HEK293 (cell line): Measurements from ENCODE around the gene PROK1.
A peak's percentile ranks its signal among the peaks of the same experiment; 100 is the strongest.

ENCODE experiments used
- CTCF ChIA-PET: fragments of 350-600 bp; formaldehyde crosslinking; extraction: SDS; loops from one replicate; lab custom pipeline; 2021; ENCODE audit warnings: antibody characterized with exemption; lab: Yijun Ruan, JAX
- POLR2A ChIA-PET: fragments of 300-600 bp; formaldehyde crosslinking; extraction: SDS; loops from one replicate; lab custom pipeline; 2020; ENCODE audit warnings: antibody characterized with exemption, inconsistent platforms; lab: Yijun Ruan, JAX
- H3K27ac ChIP-seq: fragments of 200-500 bp; sonication (Bioruptor generic); 2 replicates; pipeline ENCODE4 v1.5.1; 2014; ENCODE audit warnings: low read depth, low read length, control low read depth, inconsistent platforms; ENCODE audit errors: extremely low read depth
- H3K36me3 ChIP-seq, 2 experiments: fragments of 200-500 bp in 1 of 2; sonication (Bioruptor generic) in 1 of 2; 1 replicate in 1 of 2; 2 replicates in 1 of 2; pipeline ENCODE4 v1.5.1; 2014 to 2017; ENCODE audit warnings: inconsistent platforms in 2 of 2, low read length in 2 of 2; ENCODE audit not compliant: control insufficient read depth in 2 of 2, insufficient read depth in 1 of 2
- H3K4me1 ChIP-seq: fragments of 200-500 bp; sonication (Bioruptor generic); 2 replicates; pipeline ENCODE4 v1.5.1; 2014; ENCODE audit warnings: mild to moderate bottlenecking, low read length, inconsistent platforms; ENCODE audit not compliant: control insufficient read depth, insufficient read depth
- H3K4me3 ChIP-seq: 2 replicates; pipeline ENCODE4 v1.5.1; 2011; ENCODE audit warnings: low read depth, mild to moderate bottlenecking, control low read depth, low read length, moderate library complexity
- H3K9me3 ChIP-seq: fragments of 200-500 bp; sonication (Bioruptor generic); 2 replicates; pipeline ENCODE4 v1.5.1; 2014; ENCODE audit warnings: low read depth, low read length, inconsistent platforms; ENCODE audit not compliant: control insufficient read depth, insufficient read depth
- FEZF1 ChIP-seq: fragments of 450-650 bp; formaldehyde crosslinking; IDR thresholded peaks from 2 replicates; pipeline ENCODE4 v1.5.1; 2016; ENCODE audit warnings: missing biosample characterization, missing genetic modification characterization
- GLIS1 ChIP-seq: fragments of 450-650 bp; formaldehyde crosslinking; IDR thresholded peaks from 2 replicates; pipeline ENCODE4 v1.5.1; 2016; ENCODE audit warnings: missing biosample characterization, missing genetic modification characterization
- GLIS2 ChIP-seq: fragments of 450-650 bp; formaldehyde crosslinking; IDR thresholded peaks from 2 replicates; pipeline ENCODE4 v1.5.1; 2016; ENCODE audit warnings: missing biosample characterization, missing genetic modification characterization
- TCF7L2 ChIP-seq: IDR thresholded peaks from 2 replicates; pipeline ENCODE4 v1.6.1; 2011; ENCODE audit warnings: low read depth, mild to moderate bottlenecking, inconsistent platforms, low read length, moderate library complexity, borderline replicate concordance
- ZBTB10 ChIP-seq: fragments of 450-650 bp; formaldehyde crosslinking; IDR thresholded peaks from 2 replicates; pipeline ENCODE4 v1.5.1; 2016; ENCODE audit warnings: missing biosample characterization, missing genetic modification characterization
- ZBTB7A ChIP-seq: fragments of 450-650 bp; formaldehyde crosslinking; IDR thresholded peaks from 2 replicates; pipeline ENCODE4 v1.5.1; 2016; ENCODE audit warnings: low read depth, missing biosample characterization, missing genetic modification characterization
- ZIC2 ChIP-seq: fragments of 450-650 bp; formaldehyde crosslinking; IDR thresholded peaks from 2 replicates; pipeline ENCODE4 v1.5.1; 2016; ENCODE audit warnings: missing biosample characterization, missing genetic modification characterization
- ZNF10 ChIP-seq: fragments of 450-650 bp; formaldehyde crosslinking; IDR thresholded peaks from 2 replicates; pipeline ENCODE4 v1.5.1; 2017; ENCODE audit warnings: missing biosample characterization, missing genetic modification characterization
- ZNF112 ChIP-seq: fragments of 450-650 bp; formaldehyde crosslinking; IDR thresholded peaks from 2 replicates; pipeline ENCODE4 v1.5.0; 2017; ENCODE audit warnings: missing biosample characterization, missing genetic modification characterization
- ZNF23 ChIP-seq: fragments of 450-650 bp; formaldehyde crosslinking; IDR thresholded peaks from 2 replicates; pipeline ENCODE4 v1.5.1; 2016; ENCODE audit warnings: missing biosample characterization, missing genetic modification characterization, borderline replicate concordance
- ZNF239 ChIP-seq: fragments of 450-650 bp; formaldehyde crosslinking; IDR thresholded peaks from 2 replicates; pipeline ENCODE4 v1.5.1; 2016; ENCODE audit warnings: missing biosample characterization, missing genetic modification characterization
- ZNF24 ChIP-seq: fragments of 450-650 bp; formaldehyde crosslinking; IDR thresholded peaks from 2 replicates; pipeline ENCODE4 v1.5.1; 2016; ENCODE audit warnings: missing biosample characterization, missing genetic modification characterization
- ZNF37A ChIP-seq: fragments of 450-650 bp; IDR thresholded peaks from 2 replicates; pipeline ENCODE4 v1.5.1; 2018; ENCODE audit warnings: missing biosample characterization, missing genetic modification characterization
- ZNF561 ChIP-seq: fragments of 450-650 bp; IDR thresholded peaks from 2 replicates; pipeline ENCODE4 v1.5.1; 2018; ENCODE audit warnings: missing biosample characterization, missing genetic modification characterization, borderline replicate concordance
- ZNF596 ChIP-seq: fragments of 450-650 bp; IDR thresholded peaks from 2 replicates; pipeline ENCODE4 v1.5.0; 2018; ENCODE audit warnings: missing biosample characterization, mild to moderate bottlenecking, missing genetic modification characterization, moderate library complexity
- ZNF639 ChIP-seq: fragments of 450-650 bp; formaldehyde crosslinking; IDR thresholded peaks from 2 replicates; pipeline ENCODE4 v1.5.1; 2016; ENCODE audit warnings: missing biosample characterization, missing genetic modification characterization
- ZNF654 ChIP-seq: fragments of 450-650 bp; formaldehyde crosslinking; IDR thresholded peaks from 2 replicates; pipeline ENCODE4 v1.5.1; 2016; ENCODE audit warnings: low read depth, missing biosample characterization, missing genetic modification characterization
- ZNF670 ChIP-seq: fragments of 450-650 bp; formaldehyde crosslinking; IDR thresholded peaks from 2 replicates; pipeline ENCODE4 v1.5.1; 2016; ENCODE audit warnings: missing biosample characterization, missing genetic modification characterization, low read depth
- ZNF747 ChIP-seq: fragments of 450-650 bp; formaldehyde crosslinking; IDR thresholded peaks from 2 replicates; pipeline ENCODE4 v1.5.1; 2016; ENCODE audit warnings: missing biosample characterization, missing genetic modification characterization
- ZXDB ChIP-seq: fragments of 450-650 bp; formaldehyde crosslinking; IDR thresholded peaks from 2 replicates; pipeline ENCODE4 v1.5.1; 2016; ENCODE audit warnings: missing biosample characterization, missing genetic modification characterization

PROK1 gene

GRCh38 chr1:110480356-110481096, 29.6 kb downstream of the PROK1 start:
- ChIA-PET CTCF (interaction anchor here (1.1 to 7.1 kb wide), 4 partner anchors 16 to 420 kb away, joined by 4 to 72 read pairs (median 10); no protein-coding TSS in a partner anchor), POLR2A (no interaction called here)
- H3K9me3 ChIP-seq = no peaks in the 10 kb centered on the region
- no peak overlapping the region for H3K27ac ChIP-seq
- peak; percentile 88 for TF ChIP-seq GLIS1 (tag by site-specific recombination)
- no peak for TF ChIP-seq FEZF1 (tag by site-specific recombination)
- 0 out of 2 replicates have a peak, but pooled peaks have one; percentile 39 for TF ChIP-seq ZNF10 (tag by site-specific recombination)
- H3K4me3 ChIP-seq = no peak overlapping the region
- no peaks in the 10 kb centered on the region for H3K36me3 ChIP-seq
- H3K4me1 ChIP-seq = peaks cover 12% of the 10 kb centered on the region; the same call in 1 of the 2 replicates

GRCh38 chr1:110481968-110482623, 31.1 kb downstream of the PROK1 start:
- TF ChIP-seq ZBTB10 (tag by site-specific recombination) = no peak
- TF ChIP-seq TCF7L2 = no peak
- TF ChIP-seq ZBTB7A (tag by site-specific recombination) = no peak
- no peak for TF ChIP-seq ZNF239
- TF ChIP-seq ZNF639 = no peak
- TF ChIP-seq ZNF654 (tag by site-specific recombination) = no peak
- TF ChIP-seq ZNF112 (tag by site-specific recombination) = no peak
- no peak for TF ChIP-seq ZNF561 (tag by site-specific recombination)
- TF ChIP-seq ZXDB (tag by site-specific recombination) = no peak
- TF ChIP-seq ZNF24 (tag by site-specific recombination) = no peak
- no peak for TF ChIP-seq ZNF37A (tag by site-specific recombination)
- TF ChIP-seq GLIS2 (tag by site-specific recombination) = no peak
- TF ChIP-seq, all 188 proteins: peak for 0
- H3K4me1 ChIP-seq = peaks cover 3% of the 10 kb centered on the region; the same call in 1 of the 2 replicates
- H3K4me3 ChIP-seq = no peak overlapping the region
- no peak overlapping the region for H3K27ac ChIP-seq
- H3K36me3 ChIP-seq = no peaks in the 10 kb centered on the region
- POLR2A ChIA-PET = no interaction called here
- CTCF ChIA-PET = interaction anchor here (0.6 to 7.1 kb wide), 5 partner anchors 14 to 555 kb away, joined by 3 to 72 read pairs (median 4); no protein-coding TSS in a partner anchor
- H3K9me3 ChIP-seq = no peaks in the 10 kb centered on the region

- POLR2A ChIA-PET = no interaction called here
- no peak overlapping the region for H3K4me3 ChIP-seq
- H3K27ac ChIP-seq = no peak overlapping the region
- CTCF ChIA-PET = interaction anchor here (0.6 to 7.1 kb wide), 4 partner anchors 14 to 708 kb away, joined by 3 to 72 read pairs (median 6); no protein-coding TSS in a partner anchor
- TF ChIP-seq ZNF23 (tag by site-specific recombination) (no peak), ZNF596 (tag by site-specific recombination) (no peak), ZNF670 (tag by site-specific recombination) (no peak), ZNF747 (tag by site-specific recombination) (no peak), ZIC2 (tag by site-specific recombination) (peak; percentile 23; the same call in 1 of the 2 replicates)
- TF ChIP-seq, all 188 proteins: peak for 1
- Histone ChIP-seq H3K9me3 (no peaks in the 10 kb centered on the region), H3K36me3 (no peaks in the 10 kb centered on the region), H3K4me1 (no peaks in the 10 kb centered on the region)
These were observed 31.8 kb downstream of the PROK1 start for GRCh38 chr1:110482662-110483307.
